Esophagus squamous epithelium (tissue), 4 donors: Measurements from ENCODE around the gene MYOG.

ENCODE experiments used
- CTCF ChIP-seq, 6 experiments: fragments of 450-650 bp in 4 of 6; fragments of 200-600 bp in 2 of 6; sonication (generic) in 2 of 6; IDR thresholded peaks; one replicate each; pipeline ENCODE4 v1.5.1; 2016 to 2019; ENCODE audit warnings: antibody characterized with exemption in 6 of 6, mild to moderate bottlenecking in 4 of 6, moderate library complexity in 4 of 6
- POLR2A ChIP-seq, 4 donors: fragments of 450-650 bp; IDR thresholded peaks; one replicate each; pipeline ENCODE4 v1.6.1; 2017; ENCODE audit warnings: antibody characterized with exemption in 4 of 4, mild to moderate bottlenecking in 4 of 4, moderate library complexity in 3 of 4

GRCh38 chr1:203098914-203099520 lies 13.2 kb upstream of the MYOG start:
- TF ChIP-seq POLR2A (IDR thresholded peaks at IDR 0.05), result no peak
- TF ChIP-seq CTCF (IDR thresholded peaks at IDR 0.05), result no peak
